Fibroblast of lung (primary cell): ENCODE measurements around the gene CAMK2G. TPM values are rescaled to one million over a fixed set of nuclear protein-coding genes. Genes with fewer than 3 reads are reported as not detected.

ENCODE experiments used
- DNase-seq, 2 donors: peaks; one replicate each; pipeline versions ENCODE4 v3.0.0 to v3.0.0-alpha.2; 2010; ENCODE audit warnings: low read depth in 2 of 2
- H2AFZ ChIP-seq: 2 replicates; pipeline ENCODE4 v1.5.1; 2012; ENCODE audit warnings: low read length, control low read depth, inconsistent platforms
- H3K27ac ChIP-seq: 2 replicates; pipeline ENCODE4 v1.5.1; 2011; ENCODE audit warnings: low read length, control low read depth; ENCODE audit not compliant: insufficient read depth
- H3K27me3 ChIP-seq: 2 replicates; pipeline ENCODE4 v1.5.1; 2011; ENCODE audit warnings: mild to moderate bottlenecking, low read length; ENCODE audit not compliant: control insufficient read depth, insufficient read depth
- H3K36me3 ChIP-seq: 2 replicates; pipeline ENCODE4 v1.5.1; 2011; ENCODE audit warnings: low read length; ENCODE audit not compliant: control insufficient read depth, insufficient read depth
- H3K4me1 ChIP-seq: 2 replicates; pipeline ENCODE4 v1.5.1; 2011; ENCODE audit warnings: low read length; ENCODE audit not compliant: control insufficient read depth, insufficient read depth; ENCODE audit errors: extremely low read depth
- H3K4me2 ChIP-seq: 2 replicates; pipeline ENCODE4 v1.5.1; 2011; ENCODE audit warnings: low read length, control low read depth; ENCODE audit not compliant: insufficient read depth; ENCODE audit errors: extremely low read depth
- H3K4me3 ChIP-seq, 4 experiments: fragments of 200-600 bp in 1 of 4; sonication (generic) in 1 of 4; replicated peaks in 1 of 4; 2 replicates each; pipeline ENCODE4 v1.5.1; 2011 to 2016; ENCODE audit warnings: low read length in 4 of 4, low read depth in 3 of 4, mild to moderate bottlenecking in 3 of 4, control low read depth in 2 of 4, inconsistent platforms in 1 of 4, mixed read lengths in 1 of 4; ENCODE audit not compliant: insufficient read depth in 1 of 4; ENCODE audit errors: control extremely low read depth in 1 of 4
- H3K79me2 ChIP-seq: 2 replicates; pipeline ENCODE4 v1.5.1; 2012; ENCODE audit warnings: mild to moderate bottlenecking, low read length, inconsistent platforms; ENCODE audit not compliant: control insufficient read depth, insufficient read depth
- H3K9ac ChIP-seq: 2 replicates; pipeline ENCODE4 v1.5.1; 2011; ENCODE audit warnings: mild to moderate bottlenecking, low read length, control low read depth; ENCODE audit not compliant: insufficient read depth
- H3K9me3 ChIP-seq: 2 replicates; pipeline ENCODE4 v1.5.1; 2012; ENCODE audit warnings: low read depth, low read length; ENCODE audit not compliant: control insufficient read depth, insufficient read depth
- H4K20me1 ChIP-seq: 2 replicates; pipeline ENCODE4 v1.5.1; 2011; ENCODE audit warnings: low read length; ENCODE audit not compliant: control insufficient read depth, insufficient read depth; ENCODE audit errors: extremely low read depth
- CTCF ChIP-seq, 2 donors: IDR thresholded peaks in 1 of 2; conservative IDR thresholded peaks in 1 of 2; 1 replicate in 1 of 2; 2 replicates in 1 of 2; pipeline ENCODE4 v1.5.1; 2011 to 2012; ENCODE audit warnings: low read length in 2 of 2, control low read depth in 1 of 2, inconsistent platforms in 1 of 2, low read depth in 1 of 2, mild to moderate bottlenecking in 1 of 2
- EZH2 ChIP-seq: IDR thresholded peaks from 2 replicates; pipeline ENCODE4 v1.5.1; 2012; ENCODE audit warnings: low read length, control low read depth, mild to moderate bottlenecking; ENCODE audit errors: missing control alignments
- polyA minus RNA-seq: library from RNA; depleted of rRNA, polyadenylated mRNA; stranded (reverse); fragments of >200 nt; gene quantifications from 2 replicates; pipeline ENCODE4 v1.2.3, GENCODE V29; 2011; ENCODE audit warnings: low replicate concordance
- polyA plus RNA-seq, 2 donors: library from polyadenylated mRNA; depleted of rRNA in 1 of 2; stranded (reverse) in 1 of 2; unstranded in 1 of 2; fragments of >200 nt; gene quantifications; 2 replicates each; pipeline ENCODE4 v1.2.1, GENCODE V29; 2011 to 2012; ENCODE audit warnings: missing spikeins in 1 of 2
- total RNA-seq: library from RNA; depleted of rRNA; stranded (reverse); fragments of >200 nt; gene quantifications from 2 replicates; pipeline ENCODE4 v1.2.1, GENCODE V29; 2014

Gene CAMK2G
- total RNA-seq (19.8 and 25.9 TPM in 2 replicates), polyA plus RNA-seq (26.6 and 32.2 TPM in 2 replicates), polyA minus RNA-seq (27.2 and 39.5 TPM in 2 replicates)
- 18.0 and 23.2 TPM in 2 replicates for polyA plus RNA-seq (2012)

- H3K4me3 ChIP-seq: peak within 1 kb of the TSS; percentile 44 to 65 (median 50)
- H3K9me3 ChIP-seq: no peaks in the 10 kb centered on the region
- DNase-seq: peak; percentile 77 to 81
- H3K27ac ChIP-seq: no peak within 1 kb of the TSS
- H4K20me1 ChIP-seq: peaks cover 2% of the 10 kb centered on the region
- no peak within 1 kb of the TSS for H3K9ac ChIP-seq
- peaks cover 10% of the 10 kb centered on the region for H3K79me2 ChIP-seq
- peak within 1 kb of the TSS; percentile 91 for H3K4me2 ChIP-seq
- peaks cover 3% of the 10 kb centered on the region for H3K4me1 ChIP-seq
- H3K36me3 ChIP-seq: peaks cover 3% of the 10 kb centered on the region
- H2AFZ ChIP-seq: peak within 1 kb of the TSS; percentile 61
- H3K27me3 ChIP-seq: no peaks in the 10 kb centered on the region
- TF ChIP-seq CTCF (conservative IDR thresholded peaks at IDR 0.05 in 1 of 2, IDR thresholded peaks at IDR 0.05 in 1 of 2; ENCODE audit: low read depth in 1 of 2, low read length in 2 of 2): no peak
- TF ChIP-seq EZH2: no peak
Observed at GRCh38 chr10:73874267-73875138, at the start of gene CAMK2G. CAMK2G (minus strand) TSS chr10:73874555; CDS start chr10:73874461, 94 bp downstream.

GRCh38 chr10:73922864-73923133 is 48.4 kb upstream of the CAMK2G start:
- Histone ChIP-seq H4K20me1 (no peaks in the 10 kb centered on the region), H3K27me3 (no peaks in the 10 kb centered on the region), H3K27ac (no peak overlapping the region), H3K9me3 (no peaks in the 10 kb centered on the region), H3K9ac (no peak overlapping the region), H3K4me1 (no peaks in the 10 kb centered on the region), H3K4me3 (no peak overlapping the region), H3K36me3 (no peaks in the 10 kb centered on the region), H3K79me2 (no peaks in the 10 kb centered on the region), H2AFZ (no peak overlapping the region), H3K4me2 (no peak overlapping the region)
- TF ChIP-seq CTCF (conservative IDR thresholded peaks at IDR 0.05 in 1 of 2, IDR thresholded peaks at IDR 0.05 in 1 of 2; ENCODE audit: low read depth in 1 of 2, low read length in 2 of 2) (no peak), EZH2 (no peak)
- no peak for DNase-seq

- no peaks in the 10 kb centered on the region for H4K20me1 ChIP-seq
- H3K9me3 ChIP-seq: no peaks in the 10 kb centered on the region
- no peak overlapping the region for H3K27ac ChIP-seq
- no peak overlapping the region for H3K4me3 ChIP-seq
- TF ChIP-seq EZH2 (no peak), CTCF (conservative IDR thresholded peaks at IDR 0.05 in 1 of 2, IDR thresholded peaks at IDR 0.05 in 1 of 2; ENCODE audit: low read depth in 1 of 2, low read length in 2 of 2) (no peak)
- no peak overlapping the region for H3K9ac ChIP-seq
- H3K27me3 ChIP-seq: no peaks in the 10 kb centered on the region
- no peak overlapping the region for H2AFZ ChIP-seq
- no peak for DNase-seq
- no peaks in the 10 kb centered on the region for H3K4me1 ChIP-seq
- H3K4me2 ChIP-seq: no peak overlapping the region
- H3K36me3 ChIP-seq: no peaks in the 10 kb centered on the region
- no peaks in the 10 kb centered on the region for H3K79me2 ChIP-seq
Observed at GRCh38 chr10:73922007-73922863, 47.9 kb upstream of the CAMK2G start.
